ENCODE data around the gene TTPAL. TPM values are rescaled to one million over a fixed set of nuclear protein-coding genes. Genes with fewer than 3 reads are reported as not detected.

TTPAL gene
- total RNA-seq, 3 donors from 2014 or later (not counting 1 experiment from before 2014, with no cell fraction given) = 17.2 to 22.9 (median 22.5) TPM

DNA sequence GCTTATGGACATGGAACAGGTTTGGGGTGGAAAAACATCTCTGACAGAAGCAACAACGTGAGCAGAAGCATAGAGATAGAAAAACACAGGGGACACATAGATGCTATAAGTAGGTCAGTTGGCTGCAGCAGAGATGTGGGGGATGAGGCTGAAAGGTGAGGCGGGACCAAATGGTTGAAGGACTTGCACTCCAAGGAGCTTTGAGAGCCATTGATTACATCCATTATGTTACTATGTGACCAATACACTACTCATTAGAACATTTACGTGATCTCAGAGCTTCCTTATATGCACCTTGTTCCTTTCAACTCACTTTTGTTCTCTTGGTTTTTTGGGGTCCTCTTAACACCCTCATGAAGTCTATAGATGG is 47.9 kb upstream of the TTPAL start:
- DNase-seq (no peak), ATAC-seq (no peak)
- peaks cover 0 to 7% of the 10 kb centered on the region in 2 donors for H3K27me3 Mint-ChIP-seq (ENCODE audit: low read depth in 2 of 2)
- H3K4me1 ChIP-seq (ENCODE audit: control insufficient read depth, insufficient read depth, low read length) = no peaks in the 10 kb centered on the region
- TF ChIP-seq, protein P1, sequence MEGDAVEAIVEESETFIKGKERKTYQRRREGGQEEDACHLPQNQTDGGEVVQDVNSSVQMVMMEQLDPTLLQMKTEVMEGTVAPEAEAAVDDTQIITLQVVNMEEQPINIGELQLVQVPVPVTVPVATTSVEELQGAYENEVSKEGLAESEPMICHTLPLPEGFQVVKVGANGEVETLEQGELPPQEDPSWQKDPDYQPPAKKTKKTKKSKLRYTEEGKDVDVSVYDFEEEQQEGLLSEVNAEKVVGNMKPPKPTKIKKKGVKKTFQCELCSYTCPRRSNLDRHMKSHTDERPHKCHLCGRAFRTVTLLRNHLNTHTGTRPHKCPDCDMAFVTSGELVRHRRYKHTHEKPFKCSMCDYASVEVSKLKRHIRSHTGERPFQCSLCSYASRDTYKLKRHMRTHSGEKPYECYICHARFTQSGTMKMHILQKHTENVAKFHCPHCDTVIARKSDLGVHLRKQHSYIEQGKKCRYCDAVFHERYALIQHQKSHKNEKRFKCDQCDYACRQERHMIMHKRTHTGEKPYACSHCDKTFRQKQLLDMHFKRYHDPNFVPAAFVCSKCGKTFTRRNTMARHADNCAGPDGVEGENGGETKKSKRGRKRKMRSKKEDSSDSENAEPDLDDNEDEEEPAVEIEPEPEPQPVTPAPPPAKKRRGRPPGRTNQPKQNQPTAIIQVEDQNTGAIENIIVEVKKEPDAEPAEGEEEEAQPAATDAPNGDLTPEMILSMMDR (IDR thresholded peaks at IDR 0.05) = no peak
- H3K27ac ChIP-seq (ENCODE audit: low read length) = no peak overlapping the region
- H3K27me3 ChIP-seq (ENCODE audit: control insufficient read depth, insufficient read depth, low read length) = peaks cover 4% of the 10 kb centered on the region
- H3K4me1 Mint-ChIP-seq = no peaks in the 10 kb centered on the region
- H3K4me3 ChIP-seq (ENCODE audit: low read length) = no peak overlapping the region
- WGBS (ENCODE audit: insufficient coverage) = 86% methylated on average over 3 of the region's 3 CpGs
- H3K27ac Mint-ChIP-seq = no peak overlapping the region
- H3K9me3 ChIP-seq (ENCODE audit: control insufficient read depth, insufficient read depth, low read length) = no peaks in the 10 kb centered on the region
- no peaks in the 10 kb centered on the region for H3K36me3 Mint-ChIP-seq
- no peak overlapping the region for H3K4me3 Mint-ChIP-seq
- intact Hi-C loops (cut with micrococcal nuclease) = no loop called here
- no peaks in the 10 kb centered on the region for H3K36me3 ChIP-seq (ENCODE audit: control insufficient read depth, insufficient read depth, low read length)
- no peaks in the 10 kb centered on the region for H3K9me3 Mint-ChIP-seq

DNA sequence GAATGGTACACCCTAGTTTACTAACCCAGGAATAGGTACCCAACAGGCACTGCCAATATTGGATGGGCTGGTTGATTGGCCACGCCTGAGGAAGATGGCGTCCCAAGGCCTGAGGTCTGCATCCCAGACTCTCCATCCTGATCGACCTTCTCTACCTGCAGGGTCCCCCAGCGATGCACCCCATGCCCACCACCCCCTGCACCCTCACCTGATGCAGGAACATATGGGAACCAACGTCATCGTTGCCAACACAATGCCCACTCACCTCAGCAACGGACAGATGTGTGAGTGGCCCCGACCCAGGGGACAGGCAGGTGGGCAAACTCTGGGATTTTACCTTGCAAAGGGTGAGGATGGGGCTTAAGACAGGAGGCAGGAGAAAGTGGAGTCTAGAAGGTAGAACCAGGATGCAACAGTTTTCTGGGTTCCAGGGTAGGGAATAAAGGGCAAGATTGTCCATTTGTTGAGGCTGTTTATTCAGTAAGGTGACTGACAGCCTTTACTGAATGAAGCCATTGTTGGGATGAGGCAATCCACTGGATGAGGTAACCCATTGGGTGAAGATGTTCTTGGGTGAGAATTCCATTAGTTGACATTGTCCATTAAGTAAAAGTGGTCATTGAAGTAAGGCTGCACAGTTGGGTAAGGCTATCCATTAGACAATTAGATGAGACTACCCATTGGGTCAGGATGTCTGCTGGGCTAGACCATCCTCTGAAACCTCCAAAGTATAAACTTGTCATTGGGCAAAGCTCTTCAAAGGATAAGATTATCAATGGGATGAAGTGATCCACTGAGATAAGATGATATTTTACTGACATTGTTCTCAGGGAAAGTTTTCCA is 47.3 kb upstream of the TTPAL start:
- Histone ChIP-seq H3K4me3 (ENCODE audit: low read length) (no peak overlapping the region), H3K27ac (ENCODE audit: low read length) (no peak overlapping the region), H3K9me3 (ENCODE audit: control insufficient read depth, insufficient read depth, low read length) (no peaks in the 10 kb centered on the region), H3K36me3 (ENCODE audit: control insufficient read depth, insufficient read depth, low read length) (no peaks in the 10 kb centered on the region), H3K4me1 (ENCODE audit: control insufficient read depth, insufficient read depth, low read length) (no peaks in the 10 kb centered on the region), H3K27me3 (ENCODE audit: control insufficient read depth, insufficient read depth, low read length) (peaks cover 1% of the 10 kb centered on the region)
- H3K4me1 Mint-ChIP-seq = no peaks in the 10 kb centered on the region
- TF ChIP-seq, protein P1 (IDR thresholded peaks at IDR 0.05) = no peak
- intact Hi-C loops (cut with micrococcal nuclease) = no loop called here
- H3K4me3 Mint-ChIP-seq = no peak overlapping the region
- no peak for ATAC-seq
- no peak overlapping the region for H3K27ac Mint-ChIP-seq
- H3K9me3 Mint-ChIP-seq = no peaks in the 10 kb centered on the region
- WGBS (ENCODE audit: insufficient coverage) = 81% methylated on average over 8 of the region's 8 CpGs
- DNase-seq = no peak
- H3K36me3 Mint-ChIP-seq = no peaks in the 10 kb centered on the region
- H3K27me3 Mint-ChIP-seq (ENCODE audit: low read depth in 2 of 2) = peaks cover 0 to 8% of the 10 kb centered on the region in 2 donors

DNA sequence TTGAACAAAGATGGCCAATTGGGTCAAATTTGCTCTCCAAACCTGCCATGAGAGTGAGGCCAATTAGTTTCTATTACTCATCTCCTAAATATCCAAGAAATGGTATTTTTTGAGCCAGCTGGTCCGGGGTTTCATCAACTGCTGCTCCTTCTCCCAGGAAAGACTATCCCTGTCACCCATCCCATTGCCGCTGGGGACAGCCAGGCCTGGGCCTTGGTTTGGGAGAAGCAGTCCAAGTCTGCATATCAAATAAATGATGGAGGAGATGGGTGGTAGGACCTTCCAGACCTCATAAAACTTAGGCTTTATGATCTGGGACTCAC is 46.7 kb upstream of the TTPAL start:
- Mint-ChIP-seq H3K27ac (no peak overlapping the region), H3K4me3 (no peak overlapping the region), H3K36me3 (no peaks in the 10 kb centered on the region), H3K9me3 (no peaks in the 10 kb centered on the region), H3K4me1 (no peaks in the 10 kb centered on the region), H3K27me3 (ENCODE audit: low read depth in 2 of 2) (peaks cover 0 to 7% of the 10 kb centered on the region in 2 donors)
- ATAC-seq (no peak), DNase-seq (no peak)
- 93% methylated on average over 2 of the region's 2 CpGs for WGBS (ENCODE audit: insufficient coverage)
- no peaks in the 10 kb centered on the region for H3K27me3 ChIP-seq (ENCODE audit: control insufficient read depth, insufficient read depth, low read length)
- no peaks in the 10 kb centered on the region for H3K9me3 ChIP-seq (ENCODE audit: control insufficient read depth, insufficient read depth, low read length)
- H3K36me3 ChIP-seq (ENCODE audit: control insufficient read depth, insufficient read depth, low read length) = no peaks in the 10 kb centered on the region
- no peak overlapping the region for H3K27ac ChIP-seq (ENCODE audit: low read length)
- H3K4me3 ChIP-seq (ENCODE audit: low read length) = no peak overlapping the region
- no peaks in the 10 kb centered on the region for H3K4me1 ChIP-seq (ENCODE audit: control insufficient read depth, insufficient read depth, low read length)
- intact Hi-C loops (cut with micrococcal nuclease) = no loop called here
- TF ChIP-seq, protein P1 (IDR thresholded peaks at IDR 0.05) = no peak

Data from natural killer cell (primary cell).